Dedifferentiated amniotic fluid mesenchymal stem cell (primary cell): ENCODE measurements around the gene BUD31.
"Not testable (repeated sequence)": the region's sequence is repeated elsewhere in the genome, so short reads cannot be mapped to it uniquely, and the experiment has no call there.

ENCODE experiments used
- DNase-seq: peaks from one replicate; pipeline ENCODE4 v3.0.0-alpha.2; 2016; ENCODE audit errors: extremely low spot score

Gene BUD31

GRCh38 chr7:99380823-99381663, 27.7 kb upstream of the BUD31 start:
- DNase-seq: no peak

DNA sequence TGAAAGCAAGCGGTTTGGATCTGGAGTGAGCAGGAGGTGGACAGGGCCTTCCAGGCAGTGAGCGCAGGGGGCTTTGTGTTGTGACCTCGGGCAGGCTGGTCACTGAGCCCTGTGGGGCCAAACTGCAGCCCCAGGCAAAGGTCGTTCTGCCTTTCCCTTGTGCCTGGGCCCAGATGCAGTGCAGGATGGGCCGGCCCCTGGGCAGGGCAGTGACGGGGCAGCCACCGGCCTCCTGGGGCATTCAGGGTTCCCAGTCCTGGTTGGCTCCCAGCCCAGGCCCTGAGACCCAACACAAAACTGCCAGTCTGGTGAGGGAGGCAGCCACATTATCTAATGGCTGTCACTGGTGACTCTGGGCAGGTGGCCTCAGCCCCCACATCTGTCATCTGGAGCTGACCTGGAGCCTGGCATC, 27.1 kb upstream of the BUD31 start:
- no peak for DNase-seq

DNA sequence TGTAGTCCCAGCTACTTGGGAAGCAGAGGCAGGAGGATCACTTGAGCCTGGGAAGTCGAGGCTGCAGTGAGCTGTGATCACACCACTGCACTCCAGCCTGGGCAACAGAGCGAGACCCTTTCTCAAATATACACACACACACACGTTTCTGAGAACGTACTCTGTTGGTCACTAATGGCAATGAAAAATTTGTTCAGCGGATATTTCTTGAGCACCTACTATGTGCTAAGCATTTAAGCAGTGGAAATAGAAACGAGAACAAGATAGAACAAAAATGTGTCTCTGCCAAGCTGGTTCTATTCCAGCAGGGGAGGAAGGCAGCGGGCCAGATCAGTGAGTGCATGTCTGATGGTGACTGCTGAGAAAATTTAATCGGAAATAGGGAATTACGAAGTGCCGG, 25.6 kb upstream of the BUD31 start:
- DNase-seq: no peak

GRCh38 chr7:99383791-99384370, 24.9 kb upstream of the BUD31 start:
- DNase-seq: no peak

- no peak for DNase-seq
Measured at GRCh38 chr7:99384523-99384922, 24.2 kb upstream of the BUD31 start.

- DNase-seq: no peak
Measured at GRCh38 chr7:99385564-99385963, 23.2 kb upstream of the BUD31 start.

DNA sequence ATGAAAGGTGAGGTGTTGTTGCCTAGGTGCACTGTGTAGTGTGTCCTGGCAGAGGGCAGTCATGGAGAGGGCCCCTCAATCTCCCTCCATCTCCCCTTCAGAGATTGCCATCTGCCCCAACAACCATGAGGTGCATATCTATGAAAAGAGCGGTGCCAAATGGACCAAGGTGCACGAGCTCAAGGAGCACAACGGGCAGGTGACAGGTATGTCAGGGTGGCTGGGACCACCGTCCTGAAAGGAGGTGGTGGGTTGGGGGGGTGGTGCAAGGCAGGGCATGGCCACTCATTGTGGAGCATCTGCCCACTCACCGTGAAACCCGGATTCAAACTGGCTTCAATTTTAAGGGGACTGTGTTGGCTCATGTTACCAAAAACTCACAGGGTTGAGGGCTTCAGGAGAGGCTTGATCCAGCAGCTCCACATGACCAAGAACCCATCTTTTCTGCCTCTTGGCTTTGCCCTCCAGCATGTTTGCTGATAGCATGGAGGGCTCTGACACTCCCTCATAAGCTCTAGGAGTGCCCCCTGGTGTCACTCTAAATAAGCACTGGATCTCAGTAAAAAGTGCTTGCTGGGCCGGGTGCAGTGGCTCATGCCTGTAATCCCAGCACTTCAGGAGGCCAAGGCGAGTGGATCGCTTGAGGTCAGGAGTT, 22.1 kb upstream of the BUD31 start:
- no peak for DNase-seq

DNA sequence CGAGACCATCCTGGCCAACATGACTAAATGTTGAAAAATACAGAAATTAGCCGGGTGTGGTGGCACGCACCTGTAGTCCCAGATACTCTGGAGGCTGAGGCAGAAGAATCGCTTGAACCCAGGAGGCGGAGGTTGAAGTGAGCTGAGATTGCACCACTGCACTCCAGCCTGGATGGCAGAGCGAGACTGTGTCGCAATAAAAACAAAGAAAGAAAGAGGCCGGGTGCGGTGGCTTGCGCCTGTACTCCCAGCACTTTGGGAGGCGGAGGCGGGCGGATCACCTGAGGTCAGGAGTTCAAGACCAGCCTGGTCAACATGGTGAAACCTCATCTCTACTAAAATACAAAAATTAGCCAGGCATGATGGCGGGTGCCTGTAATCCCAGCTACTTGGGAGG, 21.5 kb upstream of the BUD31 start:
- not testable (repeated sequence) for DNase-seq

DNA sequence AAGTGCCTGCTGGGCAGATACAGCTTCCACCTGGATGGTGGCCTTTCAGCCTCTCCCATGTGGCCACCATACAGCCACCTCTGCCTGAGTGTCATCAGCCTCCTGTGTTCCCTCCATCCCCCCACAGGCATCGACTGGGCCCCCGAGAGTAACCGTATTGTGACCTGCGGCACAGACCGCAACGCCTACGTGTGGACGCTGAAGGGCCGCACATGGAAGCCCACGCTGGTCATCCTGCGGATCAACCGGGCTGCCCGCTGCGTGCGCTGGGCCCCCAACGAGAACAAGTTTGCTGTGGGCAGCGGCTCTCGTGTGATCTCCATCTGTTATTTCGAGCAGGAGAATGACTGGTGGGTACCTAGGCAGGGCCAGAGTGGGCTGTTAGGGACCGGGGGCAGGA, 20.9 kb upstream of the BUD31 start:
- no peak for DNase-seq

- DNase-seq: no peak
Measured at GRCh38 chr7:99389772-99390171, 19.0 kb upstream of the BUD31 start.

DNA sequence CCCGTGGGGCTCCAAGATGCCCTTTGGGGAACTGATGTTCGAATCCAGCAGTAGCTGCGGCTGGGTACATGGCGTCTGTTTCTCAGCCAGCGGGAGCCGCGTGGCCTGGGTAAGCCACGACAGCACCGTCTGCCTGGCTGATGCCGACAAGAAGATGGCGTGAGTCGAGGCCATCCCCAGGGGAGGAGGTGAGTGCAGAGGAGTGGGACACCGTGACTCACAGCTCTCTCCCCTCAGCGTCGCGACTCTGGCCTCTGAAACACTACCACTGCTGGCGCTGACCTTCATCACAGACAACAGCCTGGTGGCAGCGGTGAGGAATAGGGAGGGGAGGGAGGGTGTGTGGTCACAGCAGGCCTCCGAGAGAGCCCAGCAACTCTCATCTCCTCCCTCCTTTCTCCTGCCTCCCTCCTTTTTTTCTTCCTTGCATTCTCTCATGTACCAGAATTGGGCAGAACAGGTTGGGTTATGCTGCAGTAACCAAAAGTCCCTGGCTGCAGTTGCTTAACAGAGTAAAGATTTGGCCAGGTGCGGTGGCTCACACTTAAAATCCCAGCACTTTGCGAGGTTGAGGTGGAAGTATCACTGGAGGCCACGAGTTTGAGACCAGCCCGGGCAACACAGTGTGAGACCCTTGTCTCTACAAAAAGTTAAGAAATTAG, 17.7 kb upstream of the BUD31 start:
- DNase-seq: no peak

DNA sequence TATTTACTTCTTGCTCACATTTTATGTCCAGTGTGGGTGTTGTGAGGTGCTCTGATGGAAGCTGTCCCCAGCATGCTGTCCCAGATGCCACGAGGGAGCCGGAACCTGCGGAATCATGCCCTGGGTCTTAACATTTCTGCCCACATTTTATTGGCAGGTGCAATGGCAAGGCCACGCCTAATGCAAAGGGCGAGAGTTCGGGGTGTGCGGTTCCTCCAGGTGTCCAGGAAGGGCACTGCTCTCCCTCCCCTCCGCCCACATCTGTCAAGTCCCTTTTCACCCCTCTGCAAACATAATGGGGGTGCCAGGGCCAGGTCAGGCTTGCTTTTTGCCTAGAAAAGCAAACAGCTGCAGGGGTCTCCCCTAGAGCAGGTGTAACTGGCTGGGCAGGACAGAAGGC, 16.7 kb upstream of the BUD31 start:
- no peak for DNase-seq

- DNase-seq: no peak
Measured at GRCh38 chr7:99392659-99393354, 16.0 kb upstream of the BUD31 start.

DNA sequence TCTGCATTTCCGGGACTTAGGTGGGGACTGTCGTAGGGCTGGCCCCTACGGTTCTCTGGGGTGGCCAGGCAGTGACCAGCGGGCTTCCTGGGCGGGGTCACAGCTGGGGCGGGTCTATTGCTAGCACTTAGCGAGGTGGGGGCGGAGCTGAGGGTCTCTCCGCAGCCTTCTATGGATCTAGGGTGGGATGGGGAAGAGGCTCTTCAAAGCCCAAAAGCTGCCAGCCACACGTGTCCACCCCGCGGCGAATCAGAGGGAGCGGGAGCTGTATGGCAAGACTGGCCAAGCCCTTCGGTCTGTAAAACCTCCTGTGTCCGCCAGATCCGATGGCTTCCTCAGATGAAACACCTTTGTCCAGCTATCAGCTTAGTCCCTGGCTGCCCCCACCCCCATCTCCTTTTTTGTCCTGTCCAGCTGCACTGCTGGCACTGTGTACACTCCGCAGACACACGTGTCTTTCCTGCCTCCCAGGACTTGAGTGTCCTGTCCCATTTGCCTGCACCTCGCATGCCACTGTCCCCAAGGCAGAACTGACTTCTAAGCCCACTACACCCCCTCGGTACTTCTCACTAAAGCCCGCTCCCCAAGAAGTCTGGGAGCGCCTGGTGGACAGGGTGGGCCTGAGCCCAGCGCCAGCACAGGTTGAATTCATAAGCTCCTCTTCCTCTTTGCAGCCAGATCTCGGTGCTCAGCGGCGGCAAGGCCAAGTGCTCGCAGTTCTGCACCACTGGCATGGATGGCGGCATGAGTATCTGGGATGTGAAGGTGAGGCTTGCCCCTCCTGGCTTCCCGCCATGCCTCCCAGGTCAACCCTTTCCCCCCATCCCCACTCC, 15.2 kb upstream of the BUD31 start:
- DNase-seq: no peak

DNA sequence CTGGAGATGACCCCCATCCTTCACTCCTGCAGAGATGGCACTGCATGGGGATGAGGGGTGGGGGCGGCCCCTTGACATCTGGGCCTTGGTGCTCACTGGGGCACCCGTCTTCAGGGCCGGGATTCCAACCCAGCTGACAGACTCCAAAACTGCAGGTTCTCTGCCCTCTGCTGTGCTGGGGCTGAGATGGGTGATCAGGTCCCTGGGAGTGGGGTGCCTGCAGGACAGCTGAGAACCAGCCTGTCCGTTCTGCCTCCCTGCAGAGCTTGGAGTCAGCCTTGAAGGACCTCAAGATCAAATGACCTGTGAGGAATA, 14.6 kb upstream of the BUD31 start:
- DNase-seq: no peak

- no peak for DNase-seq
Measured at GRCh38 chr7:99395616-99396327, 13.0 kb upstream of the BUD31 start.

- no peak for DNase-seq
Measured at GRCh38 chr7:99396418-99397296, 12.1 kb upstream of the BUD31 start.

GRCh38 chr7:99397297-99397983, 11.3 kb upstream of the BUD31 start:
- DNase-seq: no peak

GRCh38 chr7:99398891-99399445, 9.8 kb upstream of the BUD31 start:
- no peak for DNase-seq
